22Rv1 (cell line): Measurements from ENCODE around the gene PAQR9.

Experiments used
- ZFX ChIP-seq: fragments of 450-650 bp; IDR thresholded peaks from 2 replicates; pipeline ENCODE4 v1.6.1; 2017; ENCODE audit warnings: antibody characterized with exemption, borderline replicate concordance
- TF ChIP-seq, protein P1 (sequence below): fragments of 450-650 bp; IDR thresholded peaks from 2 replicates; pipeline ENCODE4 v1.5.1; 2017; ENCODE audit warnings: mild to moderate bottlenecking

DNA sequence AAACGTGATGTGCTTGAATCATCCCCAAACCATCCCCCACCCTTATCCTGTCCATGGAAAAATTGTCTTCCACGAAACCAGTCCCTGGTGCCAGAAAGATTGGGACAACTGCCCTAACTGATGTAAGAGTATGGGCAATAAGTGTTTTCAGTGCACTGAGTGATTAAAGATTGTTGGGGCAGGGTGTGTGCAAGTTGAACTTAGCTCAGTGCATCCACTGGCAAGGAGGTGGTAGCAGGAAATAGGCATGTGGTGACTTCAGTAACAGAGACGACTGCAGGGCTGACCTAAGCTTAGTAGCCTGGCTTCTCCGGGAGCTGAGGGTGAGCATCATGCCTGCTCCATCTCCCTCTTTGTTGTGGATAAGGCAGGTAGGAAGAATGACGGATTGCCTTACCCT, 27.5 kb downstream of the PAQR9 start:
- TF ChIP-seq, protein P1, sequence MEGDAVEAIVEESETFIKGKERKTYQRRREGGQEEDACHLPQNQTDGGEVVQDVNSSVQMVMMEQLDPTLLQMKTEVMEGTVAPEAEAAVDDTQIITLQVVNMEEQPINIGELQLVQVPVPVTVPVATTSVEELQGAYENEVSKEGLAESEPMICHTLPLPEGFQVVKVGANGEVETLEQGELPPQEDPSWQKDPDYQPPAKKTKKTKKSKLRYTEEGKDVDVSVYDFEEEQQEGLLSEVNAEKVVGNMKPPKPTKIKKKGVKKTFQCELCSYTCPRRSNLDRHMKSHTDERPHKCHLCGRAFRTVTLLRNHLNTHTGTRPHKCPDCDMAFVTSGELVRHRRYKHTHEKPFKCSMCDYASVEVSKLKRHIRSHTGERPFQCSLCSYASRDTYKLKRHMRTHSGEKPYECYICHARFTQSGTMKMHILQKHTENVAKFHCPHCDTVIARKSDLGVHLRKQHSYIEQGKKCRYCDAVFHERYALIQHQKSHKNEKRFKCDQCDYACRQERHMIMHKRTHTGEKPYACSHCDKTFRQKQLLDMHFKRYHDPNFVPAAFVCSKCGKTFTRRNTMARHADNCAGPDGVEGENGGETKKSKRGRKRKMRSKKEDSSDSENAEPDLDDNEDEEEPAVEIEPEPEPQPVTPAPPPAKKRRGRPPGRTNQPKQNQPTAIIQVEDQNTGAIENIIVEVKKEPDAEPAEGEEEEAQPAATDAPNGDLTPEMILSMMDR = no peak
- no peak for TF ChIP-seq ZFX
